Astrocyte of the cerebellum (primary cell): ENCODE data around the gene SLC26A6.

Experiments used
- DNase-seq: peaks from one replicate; pipeline ENCODE4 v3.0.0-alpha.2; 2011; ENCODE audit warnings: low read depth
- H3K4me3 ChIP-seq: 2 replicates; pipeline ENCODE4 v1.5.1; 2011; ENCODE audit warnings: mild to moderate bottlenecking, low read depth, low read length, moderate library complexity
- CTCF ChIP-seq: IDR thresholded peaks from 2 replicates; pipeline ENCODE4 v1.5.1; 2012; ENCODE audit warnings: low read length, low read depth, moderate library complexity, mild to moderate bottlenecking; ENCODE audit errors: missing control alignments
- in situ Hi-C: cut with HindIII; loops from 2 replicates; pipeline ENCODE4 v1.10.0; 2017; ENCODE audit warnings: low sequenced_read_pairs

Gene SLC26A6

GRCh38 chr3:48592519-48593087 lies 42.7 kb downstream of the SLC26A6 start:
- no peak for DNase-seq
- in situ Hi-C loops, result no loop called here
- H3K4me3 ChIP-seq, result no peak overlapping the region

GRCh38 chr3:48591886-48592518 lies 43.3 kb downstream of the SLC26A6 start:
- H3K4me3 ChIP-seq, result no peak overlapping the region
- no peak for DNase-seq
- no peak for TF ChIP-seq CTCF
- in situ Hi-C loops, result no loop called here

More at GRCh38 chr3:48592519-48593087, 42.7 kb downstream of the SLC26A6 start:
- TF ChIP-seq CTCF, result no peak

- no peak overlapping the region for H3K4me3 ChIP-seq
- in situ Hi-C loops, result no loop called here
- no peak for DNase-seq
- no peak for TF ChIP-seq CTCF
These were observed 43.8 kb downstream of the SLC26A6 start for GRCh38 chr3:48591436-48591835.

DNA sequence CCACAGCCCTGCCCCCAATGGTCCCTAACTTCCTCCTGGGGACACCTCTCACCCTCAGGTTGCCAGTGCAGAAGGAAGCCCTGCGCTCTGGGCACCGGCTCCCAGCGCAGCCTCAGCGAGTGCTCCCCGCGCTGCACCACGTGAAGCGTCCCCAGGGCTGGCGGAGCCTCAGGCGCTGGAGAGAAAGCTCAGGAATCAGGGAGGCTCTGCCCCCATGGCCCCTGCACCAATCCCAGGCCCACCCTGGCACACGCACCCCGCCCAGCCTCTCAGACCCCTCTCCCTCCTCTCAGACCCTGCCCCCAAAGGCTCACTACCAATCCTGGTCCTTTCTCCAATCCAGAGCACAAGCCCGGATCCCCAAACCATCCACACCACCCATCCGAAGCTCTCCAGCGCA lies 47.0 kb downstream of the SLC26A6 start:
- DNase-seq, result no peak
- TF ChIP-seq CTCF, result no peak
- in situ Hi-C loops, result no loop called here
- no peak overlapping the region for H3K4me3 ChIP-seq

DNA sequence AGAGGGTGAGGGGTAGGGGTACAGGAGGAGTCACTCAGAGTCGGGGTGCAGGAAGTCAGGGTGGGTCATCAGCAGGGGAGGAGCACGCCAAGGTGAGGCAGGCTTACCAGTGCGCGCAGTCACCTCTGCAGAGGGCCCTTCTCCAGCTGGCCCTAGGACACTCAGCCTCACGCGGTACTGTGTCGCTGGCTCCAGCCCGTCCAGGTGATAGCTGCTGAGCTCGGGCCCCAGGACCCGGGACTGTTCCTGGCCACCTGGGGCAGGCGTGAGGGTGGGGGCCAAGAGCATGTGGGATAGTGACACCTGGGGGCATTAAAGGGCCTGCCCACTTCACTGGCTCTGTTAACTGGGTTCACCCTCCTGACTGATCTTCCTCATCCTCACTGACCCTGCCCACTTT lies 47.6 kb downstream of the SLC26A6 start:
- DNase-seq, result no peak
- in situ Hi-C loops, result no loop called here
- no peak overlapping the region for H3K4me3 ChIP-seq
- no peak for TF ChIP-seq CTCF

DNA sequence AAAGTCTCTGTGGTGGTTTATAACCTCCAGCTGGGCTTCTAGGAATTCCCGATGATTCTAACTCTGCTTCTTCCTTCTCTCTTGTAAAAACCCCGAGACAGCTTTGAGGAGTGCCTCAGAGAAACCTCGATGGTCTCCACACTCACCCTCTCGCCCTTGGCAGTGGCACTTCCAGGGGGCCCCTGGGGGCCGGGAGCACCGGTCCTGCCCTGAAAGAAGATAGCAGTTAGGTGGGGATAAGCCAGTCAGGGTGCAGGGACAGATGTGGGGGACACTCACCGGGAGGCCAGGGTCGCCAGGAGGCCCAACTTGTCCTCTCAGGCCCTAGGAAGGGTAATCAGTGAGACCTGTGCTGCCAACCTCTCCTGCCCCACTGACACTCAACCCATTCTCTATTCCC lies 49.9 kb downstream of the SLC26A6 start:
- TF ChIP-seq CTCF, result no peak
- no peak overlapping the region for H3K4me3 ChIP-seq
- no peak for DNase-seq
- in situ Hi-C loops, result no loop called here
